GM18861 (cell line): ENCODE results near the gene ADSS1.

Experiments used
- ATAC-seq: cut with Tn5 transposase; IDR thresholded peaks from one replicate; pipeline ENCODE4 v1.9.1; 2021; ENCODE audit not compliant: unreplicated experiment

Gene ADSS1

DNA sequence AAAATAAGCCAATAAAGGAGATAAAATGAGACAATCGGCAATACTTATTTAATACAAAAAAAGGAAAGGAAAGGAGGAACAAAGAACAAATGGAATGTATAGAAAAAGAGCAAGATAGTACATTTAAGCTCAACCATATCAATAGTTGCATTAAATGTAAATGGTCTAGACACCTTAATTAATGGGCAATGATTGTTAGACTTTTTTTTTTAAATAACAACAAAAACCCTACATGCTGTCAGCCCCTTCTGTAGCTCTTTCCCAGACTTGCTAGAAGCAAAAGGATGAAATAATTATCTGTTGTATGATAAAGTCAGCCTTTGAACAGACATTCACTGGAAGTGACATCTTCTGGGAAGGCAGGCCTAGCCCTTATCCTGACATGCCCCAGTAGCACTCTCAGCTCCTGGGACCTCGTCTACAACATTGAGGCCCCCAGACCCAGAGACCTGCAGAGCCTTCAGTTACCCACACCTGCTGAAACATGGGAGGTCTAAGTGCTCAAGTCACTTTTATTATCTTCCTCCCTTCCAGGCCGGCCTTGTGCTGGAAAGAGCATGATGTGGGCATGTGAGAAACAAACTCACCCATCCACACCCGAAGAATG lies 42.3 kb downstream of the ADSS1 start:
- ATAC-seq = no peak

DNA sequence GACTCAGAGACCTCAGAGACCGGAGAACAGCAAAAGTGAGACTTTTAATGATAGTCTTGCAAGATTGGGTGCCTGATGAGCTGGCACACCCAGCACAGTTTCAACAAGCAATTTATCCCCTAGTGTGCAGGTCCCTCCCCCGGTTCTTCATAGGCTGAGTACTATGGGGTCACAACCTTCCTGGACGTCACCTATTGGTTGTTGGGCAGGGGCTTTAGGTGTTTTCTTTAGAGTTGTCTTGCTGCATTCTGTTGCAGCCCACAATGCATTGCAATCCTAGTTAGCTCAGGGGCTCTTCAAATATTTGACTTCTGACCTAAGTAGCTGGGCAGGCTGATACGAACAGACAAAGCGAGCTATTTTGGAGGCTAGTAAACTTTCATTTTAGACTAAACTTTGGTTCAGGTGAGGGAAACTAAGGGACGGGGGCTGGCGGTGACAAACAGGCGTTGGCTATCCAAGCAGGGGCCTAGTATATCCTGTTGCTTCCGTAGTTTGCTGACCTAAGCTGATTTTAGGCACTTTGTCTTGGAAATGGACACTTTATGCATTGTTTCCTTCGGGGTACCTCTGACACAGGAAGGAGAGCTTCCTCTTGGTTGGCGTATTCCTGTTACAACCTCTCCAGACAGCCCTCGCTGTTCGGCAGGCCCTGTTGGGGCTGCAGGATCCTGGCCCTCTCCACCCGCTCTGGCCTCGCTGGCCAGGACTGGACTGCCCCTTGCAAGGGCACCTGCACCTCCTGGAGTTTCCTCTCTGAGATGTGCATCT lies 43.0 kb downstream of the ADSS1 start:
- no peak for ATAC-seq

DNA sequence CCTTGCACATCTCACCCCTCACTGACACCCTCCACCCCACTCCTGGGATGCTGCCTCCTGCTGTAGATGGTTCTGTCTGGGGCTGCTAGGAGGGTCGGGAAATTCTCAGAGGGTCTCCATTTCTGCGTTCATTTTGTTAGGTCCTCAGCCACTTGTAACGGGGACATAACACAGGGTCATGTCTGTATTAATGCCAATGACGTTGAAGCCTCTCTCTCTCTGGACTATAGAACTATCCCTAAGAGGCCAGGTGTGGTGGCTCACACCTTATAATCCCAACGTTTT lies 43.5 kb downstream of the ADSS1 start:
- no peak for ATAC-seq

DNA sequence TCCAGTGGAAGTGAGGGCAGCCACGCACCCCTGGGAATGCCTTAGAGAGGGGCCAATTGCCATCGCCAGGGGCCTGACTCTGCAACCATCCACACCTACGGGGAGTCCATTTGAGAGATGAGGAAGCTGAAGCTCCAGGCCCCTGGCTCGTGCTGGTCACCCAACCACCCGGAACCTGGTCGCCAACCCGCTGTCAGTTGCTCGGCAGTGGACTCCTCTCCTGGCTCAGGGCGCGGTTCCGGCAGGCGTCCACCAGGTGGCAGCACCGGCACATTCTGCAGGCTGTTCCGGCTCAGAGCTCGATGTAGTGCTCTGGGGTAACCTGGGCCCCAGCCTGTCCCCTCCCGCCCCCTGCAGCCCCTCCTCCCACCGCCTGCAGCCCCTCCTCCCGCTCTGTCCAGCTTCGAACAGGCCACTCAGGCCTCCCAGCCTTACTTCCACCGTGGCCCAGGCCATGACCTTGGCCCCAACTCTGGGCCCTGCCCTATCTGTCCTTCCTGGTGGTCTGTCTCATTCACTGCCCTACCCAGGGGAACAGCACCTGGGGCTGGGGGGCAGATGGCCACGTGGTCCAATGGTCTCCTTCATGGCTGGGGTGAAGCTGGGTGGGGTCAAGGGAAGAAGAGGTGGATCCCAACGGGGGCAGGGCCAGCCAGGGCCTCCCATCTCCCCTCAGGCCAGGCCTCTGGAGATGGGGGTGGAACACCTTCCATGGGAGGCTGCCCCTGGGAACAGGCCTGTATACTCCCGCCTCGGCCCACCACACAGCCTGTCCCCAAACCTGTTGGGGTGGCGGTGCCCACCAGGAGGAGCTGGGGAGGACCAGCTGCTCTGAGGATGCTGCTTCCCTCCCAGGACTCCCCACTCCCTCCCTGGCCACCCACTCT lies 44.7 kb downstream of the ADSS1 start:
- no peak for ATAC-seq

- no peak for ATAC-seq
These were observed 45.5 kb downstream of the ADSS1 start for GRCh38 chr14:104769324-104770071.

DNA sequence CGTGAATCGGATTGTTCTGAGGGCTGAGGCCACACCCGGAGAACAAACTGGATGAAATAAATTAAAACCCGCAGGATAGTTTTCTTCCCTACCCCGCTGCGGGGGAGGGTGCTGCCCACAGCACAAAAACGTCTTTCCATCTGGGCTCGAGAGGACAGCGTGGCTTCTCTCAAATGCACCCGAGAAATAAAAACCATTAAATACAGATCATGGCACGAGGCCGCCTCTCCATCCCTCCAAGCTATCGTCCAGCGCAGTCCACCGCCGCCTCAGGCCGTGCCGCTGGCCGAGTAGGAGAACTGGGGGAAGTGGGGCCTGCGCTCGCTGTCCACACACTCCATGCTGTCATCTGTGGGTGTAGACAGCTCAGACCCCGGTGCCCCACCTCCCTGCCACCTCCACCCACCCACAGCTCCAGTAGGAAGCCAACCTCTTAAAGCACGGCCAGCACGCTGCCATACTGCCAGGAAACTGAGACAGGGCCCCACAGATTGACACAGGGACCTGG lies 46.1 kb downstream of the ADSS1 start:
- no peak for ATAC-seq

DNA sequence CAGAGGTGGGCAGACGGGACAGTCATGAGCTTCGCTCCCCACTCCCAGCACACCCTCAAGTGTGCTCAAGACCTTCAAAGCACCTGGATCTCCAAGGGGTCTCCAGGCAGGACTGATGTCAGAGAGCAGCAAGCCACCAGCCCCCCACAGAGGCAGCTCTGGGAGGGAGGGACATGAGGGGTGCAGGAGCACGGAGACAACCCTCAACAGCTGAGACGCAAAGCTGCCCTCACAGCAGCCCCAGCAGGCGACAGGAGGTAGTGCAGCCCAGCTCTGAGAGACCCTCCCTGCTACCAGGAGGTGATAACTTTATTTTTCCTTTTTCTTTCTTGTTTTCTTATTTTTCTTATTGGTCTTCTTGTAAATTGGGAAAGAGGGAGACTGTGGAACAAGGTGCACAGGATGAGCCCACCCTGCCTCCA lies 46.8 kb downstream of the ADSS1 start:
- ATAC-seq = no peak

GRCh38 chr14:104771374-104771773 lies 47.3 kb downstream of the ADSS1 start:
- no peak for ATAC-seq

GRCh38 chr14:104771918-104772706 lies 48.1 kb downstream of the ADSS1 start:
- ATAC-seq = no peak

- no peak for ATAC-seq
These were observed 48.9 kb downstream of the ADSS1 start for GRCh38 chr14:104772707-104773504.

- ATAC-seq = no peak
These were observed 49.8 kb downstream of the ADSS1 start for GRCh38 chr14:104773505-104774452.

- no peak for ATAC-seq
These were observed 50.5 kb downstream of the ADSS1 start for GRCh38 chr14:104774453-104775072.

GRCh38 chr14:104775073-104775489 lies 51.1 kb downstream of the ADSS1 start:
- no peak for ATAC-seq

GRCh38 chr14:104776481-104776880 lies 52.5 kb downstream of the ADSS1 start:
- ATAC-seq = no peak

DNA sequence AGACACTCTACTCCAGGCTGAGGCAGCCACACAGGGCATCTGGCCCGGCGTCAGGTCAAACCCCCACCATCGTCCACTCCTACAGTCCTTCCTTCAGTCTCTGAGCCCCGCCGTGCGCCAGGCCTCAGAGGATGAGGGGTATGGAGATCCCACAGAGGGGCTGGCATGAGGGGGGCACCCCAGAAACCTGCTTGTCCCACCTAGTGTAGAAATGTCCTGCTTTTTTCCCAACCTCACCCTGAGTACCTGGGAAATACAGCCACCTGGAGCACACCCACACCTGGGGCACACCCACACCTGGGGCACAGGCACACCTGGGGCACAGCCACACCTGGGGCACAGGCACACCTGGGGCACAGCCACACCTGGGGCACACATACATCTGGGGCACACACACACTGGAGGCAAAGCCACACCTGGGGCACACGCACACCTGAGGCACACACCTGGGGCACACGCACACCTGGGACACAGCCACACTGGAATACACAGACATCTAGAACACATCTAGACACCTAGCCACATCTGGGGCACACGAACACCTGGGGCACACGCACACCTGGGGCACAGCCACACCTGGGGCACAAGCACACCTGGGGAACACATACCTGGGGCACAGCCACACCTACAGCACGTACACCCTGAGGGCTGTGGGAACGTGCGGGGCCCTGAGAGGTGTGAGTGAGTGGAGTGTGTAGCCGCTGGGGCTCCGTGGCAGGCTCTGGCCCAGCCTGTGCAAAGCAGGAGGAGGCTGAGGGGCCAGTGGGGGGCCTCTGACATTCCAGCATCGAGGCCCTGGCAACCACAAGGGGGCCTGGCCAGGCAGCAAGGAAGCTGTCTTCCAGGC lies 53.2 kb downstream of the ADSS1 start:
- ATAC-seq = no peak

DNA sequence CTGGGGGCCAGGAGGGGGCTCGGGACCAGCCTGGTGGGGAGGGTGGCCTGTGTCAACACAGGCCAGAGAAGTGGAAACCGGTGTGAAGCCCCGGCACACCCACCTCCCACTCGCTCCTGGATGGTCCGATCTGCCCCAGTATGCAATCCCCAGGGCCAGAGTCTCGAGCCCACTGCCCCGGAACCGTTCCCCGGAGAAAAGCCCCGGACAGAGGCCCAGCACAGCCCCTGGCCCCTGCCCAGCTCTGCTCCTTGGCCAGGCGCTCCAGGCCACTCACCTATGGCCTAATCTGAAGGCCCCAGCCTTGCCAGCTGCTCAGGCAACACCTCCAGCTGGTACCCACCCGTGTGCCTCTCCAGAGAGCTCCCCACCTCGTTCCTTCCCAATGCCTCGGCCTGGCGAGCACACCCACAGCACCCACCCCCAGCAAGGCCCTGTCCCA lies 53.8 kb downstream of the ADSS1 start:
- ATAC-seq = no peak
